K562 (cell line): ENCODE results near the gene NTM. TPM values are rescaled to one million over a fixed set of nuclear protein-coding genes. Genes with fewer than 3 reads are reported as not detected.

ENCODE experiments used
- ATAC-seq: fragments of 200-7000 bp; cut with Tn5 transposase; 3 replicates; pipeline ENCODE4 v1.9.1; 2020; ENCODE audit warnings: moderate library complexity
- BruUV-seq: library from RNA; stranded (reverse); fragments of 400-500 nt; replicated peaks from 2 replicates; lab custom pipeline; 2021; lab: Mats Ljungman, UMichigan
- CTCF ChIA-PET: fragments of 300-600 bp; formaldehyde crosslinking; extraction: SDS; loops from one replicate; lab custom pipeline; 2021; ENCODE audit warnings: low intra/inter-chr PET ratio; lab: Yijun Ruan, JAX
- POLR2A ChIA-PET: fragments of 300-600, 350-650 bp; sonication (Branson Sonifier 250); formaldehyde crosslinking; extraction: SDS; loops from one replicate; lab custom pipeline; 2021; ENCODE audit warnings: antibody characterized with exemption, inconsistent platforms; lab: Yijun Ruan, JAX
- DNase-seq, 4 experiments: peaks; one replicate each; pipeline versions ENCODE4 v3.0.0 to v3.0.0-alpha.2; 2011 to 2018; ENCODE audit warnings: low spot score in 3 of 4, mixed read lengths in 3 of 4; ENCODE audit errors: extremely low read depth in 1 of 4
- FAIRE-seq: peaks from 2 replicates; lab custom pipeline; 2011; peaks lifted over from hg19 to GRCh38; lab: Jason Lieb, UNC
- H2AFZ ChIP-seq: 2 replicates; pipeline ENCODE4 v1.6.0; 2011; ENCODE audit warnings: low read depth, low read length, control low read depth, inconsistent platforms
- H3K27ac ChIP-seq: fragments of 200-600 bp; 3 replicates; pipeline ENCODE4 v1.8.0; 2011; ENCODE audit warnings: low read depth, mild to moderate bottlenecking, control low read depth, inconsistent platforms, low read length, moderate library complexity, mixed read lengths; ENCODE audit errors: extremely low read depth
- H3K27me3 ChIP-seq, 2 experiments: fragments of 300-600 bp in 1 of 2; 2 replicates in 1 of 2; 3 replicates in 1 of 2; pipeline versions ENCODE4 v1.6.0 to v1.8.0; 2011; ENCODE audit warnings: inconsistent platforms in 2 of 2, low read length in 2 of 2, mild to moderate bottlenecking in 1 of 2, mixed read lengths in 1 of 2, moderate library complexity in 1 of 2; ENCODE audit not compliant: control insufficient read depth in 2 of 2, insufficient read depth in 2 of 2
- H3K36me3 ChIP-seq: fragments of 300-600 bp; 3 replicates; pipeline ENCODE4 v1.8.0; 2011; ENCODE audit warnings: mild to moderate bottlenecking, low read length, inconsistent platforms; ENCODE audit not compliant: control insufficient read depth, insufficient read depth
- H3K4me1 ChIP-seq, 2 experiments: fragments of 200-600 bp in 1 of 2; replicated peaks in 1 of 2; 2 replicates in 1 of 2; 3 replicates in 1 of 2; pipeline versions ENCODE4 v1.5.1 to v1.8.0; 2011; ENCODE audit warnings: inconsistent platforms in 2 of 2, low read length in 2 of 2, mild to moderate bottlenecking in 1 of 2, mixed read lengths in 1 of 2, moderate library complexity in 1 of 2; ENCODE audit not compliant: control insufficient read depth in 2 of 2, insufficient read depth in 2 of 2
- H3K4me2 ChIP-seq: 2 replicates; pipeline ENCODE4 v1.6.1; 2011; ENCODE audit warnings: low read length, control low read depth, inconsistent platforms, mixed read lengths; ENCODE audit not compliant: insufficient read depth
- H3K4me3 ChIP-seq: fragments of 200-600 bp; sonication (generic), shearing (Covaris generic); 2 replicates; pipeline ENCODE4 v1.5.1; 2016; ENCODE audit warnings: control low read depth, inconsistent platforms
- H3K79me2 ChIP-seq: fragments of 200-600 bp; 3 replicates; pipeline ENCODE4 v1.8.0; 2011; ENCODE audit warnings: low read length, inconsistent platforms; ENCODE audit not compliant: control insufficient read depth, insufficient read depth
- H3K9ac ChIP-seq, 2 experiments: 2 replicates each; pipeline versions ENCODE4 v1.6.0 to v1.6.1; 2011; ENCODE audit warnings: low read depth in 2 of 2, low read length in 2 of 2, control low read depth in 1 of 2, inconsistent platforms in 1 of 2, mild to moderate bottlenecking in 1 of 2, mixed read lengths in 1 of 2; ENCODE audit not compliant: insufficient read depth in 1 of 2
- H3K9me1 ChIP-seq: one replicate; pipeline ENCODE4 v1.6.0; 2011; ENCODE audit warnings: inconsistent platforms, mild to moderate bottlenecking, low read length, moderate library complexity; ENCODE audit not compliant: control insufficient read depth, insufficient read depth
- H3K9me3 ChIP-seq: replicated peaks from 2 replicates; pipeline ENCODE4 v1.5.1; 2011; ENCODE audit warnings: low read depth, low read length, inconsistent platforms; ENCODE audit not compliant: control insufficient read depth, insufficient read depth
- H4K20me1 ChIP-seq: replicated peaks from 2 replicates; pipeline ENCODE4 v1.6.1; 2011; ENCODE audit warnings: low read length, inconsistent platforms, mixed read lengths; ENCODE audit not compliant: control insufficient read depth, insufficient read depth
- ARID4B ChIP-seq: sonication (generic); formaldehyde crosslinking; IDR thresholded peaks from 2 replicates; pipeline ENCODE4 v1.8.0; 2022; ENCODE audit warnings: mild to moderate bottlenecking, missing genetic modification reagents
- CREB3L1 ChIP-seq: fragments of 450-650 bp; IDR thresholded peaks from 2 replicates; pipeline ENCODE4 v1.6.1; 2014; ENCODE audit warnings: low read depth, mild to moderate bottlenecking, moderate library complexity, borderline replicate concordance
- CXXC5 ChIP-seq: fragments of 250-450 bp; sonication (Bioruptor Pico); IDR thresholded peaks from 2 replicates; pipeline ENCODE4 v1.8.0; 2022; ENCODE audit warnings: inconsistent platforms, mild to moderate bottlenecking, moderate library complexity
- MTA3 ChIP-seq: fragments of 450-650 bp; formaldehyde crosslinking; IDR thresholded peaks from 2 replicates; pipeline ENCODE4 v1.6.1; 2017; ENCODE audit warnings: mild to moderate bottlenecking, borderline replicate concordance
- PCBP1 ChIP-seq: fragments of 200-400 bp; formaldehyde crosslinking; IDR thresholded peaks from 2 replicates; pipeline ENCODE4 v1.6.1; 2018; ENCODE audit warnings: mild to moderate bottlenecking, low read depth, low read length; ENCODE audit not compliant: poor library complexity, severe bottlenecking
- PHB2 ChIP-seq: fragments of 450-650 bp; IDR thresholded peaks from 2 replicates; pipeline ENCODE4 v1.6.1; 2017; ENCODE audit warnings: low read depth
- SMARCA5 ChIP-seq: fragments of 450-650 bp; IDR thresholded peaks from 2 replicates; pipeline ENCODE4 v1.6.1; 2016
- SPI1 ChIP-seq: IDR thresholded peaks from 2 replicates; pipeline ENCODE4 v1.6.1; 2011; ENCODE audit warnings: low read depth, low read length, control low read depth, borderline replicate concordance
- TAL1 ChIP-seq: fragments of 450-650 bp; IDR thresholded peaks from 2 replicates; pipeline ENCODE4 v1.6.1; 2016; ENCODE audit warnings: mild to moderate bottlenecking
- THRAP3 ChIP-seq: fragments of 450-650 bp; IDR thresholded peaks from 2 replicates; pipeline ENCODE4 v1.6.1; 2016; ENCODE audit warnings: mild to moderate bottlenecking, inconsistent platforms, borderline replicate concordance
- ZBTB34 ChIP-seq: fragments of 250-450 bp; sonication (Bioruptor Pico); IDR thresholded peaks from 2 replicates; pipeline ENCODE4 v1.8.0; 2021; ENCODE audit warnings: mild to moderate bottlenecking, moderate library complexity
- WGBS: fragments of 100-300 bp; shearing (Covaris generic); methylation state at CpG from one replicate; pipeline ENCODE4 v1.1.6; 2016; ENCODE audit warnings: low coverage, mixed read lengths; ENCODE audit not compliant: insufficient coverage; ENCODE audit errors: missing lambda C conversion rate; 5-methylcytosine and 5-hydroxymethylcytosine counted together
- in situ Hi-C: fragments of 300-500 bp; cut with MboI; formaldehyde crosslinking; loops from 4 replicates; pipeline ENCODE4 v1.15.0; 2018; ENCODE audit warnings: inconsistent platforms, mixed read lengths
- intact Hi-C: fragments of 100-400 bp; cut with micrococcal nuclease; formaldehyde crosslinking; loops from 2 replicates; pipeline ENCODE4 v1.14.2; 2022
- polyA plus RNA-seq, 8 experiments: library from polyadenylated mRNA; depleted of rRNA in 4 of 8; stranded (reverse) in 5 of 8; unstranded in 3 of 8; fragments of >200 nt; fragmentation: Nextera tagmentation in 2 of 8; fragmentation: Illumina TruSeq in 1 of 8; extraction: Ambion mirVana in 2 of 8; extraction: Trizol in 1 of 8; gene quantifications; 2 replicates each; pipeline versions ENCODE4 v1.2.1 to v1.2.3, GENCODE V29; 2011 to 2014; ENCODE audit warnings: inconsistent platforms in 1 of 8, missing spikeins in 1 of 8
- total RNA-seq, 7 experiments: library from RNA; depleted of rRNA in 6 of 7; stranded (reverse); fragments of >200 nt in 6 of 7; fragmentation: Illumina TruSeq in 2 of 7; extraction: Trizol in 2 of 7; gene quantifications; 2 replicates each; pipeline versions ENCODE4 v1.2.1 to v1.2.3, GENCODE V29; 2011 to 2021; ENCODE audit warnings: low replicate concordance in 1 of 7

Gene NTM
- total and polyA plus RNA-seq, 9 of the 15 experiments (the other 6 are each of a cell fraction or from before 2014, with no cell fraction given): not detected

- Histone ChIP-seq H3K4me3 (no peak overlapping the region), H3K79me2 (no peaks in the 10 kb centered on the region), H3K9me3 (no peaks in the 10 kb centered on the region), H4K20me1 (no peaks in the 10 kb centered on the region), H3K4me2 (no peak overlapping the region), H3K27ac (no peak overlapping the region), H3K36me3 (no peaks in the 10 kb centered on the region), H3K9ac (no peak overlapping the region), H3K27me3 (peaks cover 0 to 11% of the 10 kb centered on the region in 2 experiments; a peak in 2 of 5 replicates), H3K4me1 (no peaks in the 10 kb centered on the region), H2AFZ (no peak overlapping the region), H3K9me1 (no peaks in the 10 kb centered on the region)
- 0% methylated on average over 3 of the region's 3 CpGs for WGBS
- BruUV-seq: no TSS peak
- TF ChIP-seq ZBTB34 (CRISPR knock-in tag) (no peak), MTA3 (no peak), CXXC5 (no peak), SMARCA5 (no peak), ARID4B (CRISPR knock-in tag) (no peak), PHB2 (no peak), SPI1 (no peak), THRAP3 (no peak), CREB3L1 (no peak), TAL1 (no peak), PCBP1 (no peak)
- CTCF ChIA-PET: no interaction called here
- FAIRE-seq (no peak), DNase-seq (no peak), ATAC-seq (no peak)
- intact Hi-C loops (no loop called here), in situ Hi-C loops (loop anchor here (25.0 kb wide), 1 partner anchor 749 kb away; the partner anchor contains the start of gene SNX19)
- POLR2A ChIA-PET: no interaction called here
These were observed 290.7 kb downstream of the NTM start for GRCh38 chr11:131661132-131661531.
